GM12801 (cell line): ENCODE measurements around the gene SLC24A4.

Experiments
- CTCF ChIP-seq: IDR thresholded peaks from one replicate; pipeline ENCODE4 v1.5.1; 2011; ENCODE audit warnings: control low read depth; ENCODE audit not compliant: insufficient read length; ENCODE audit errors: extremely low read depth

SLC24A4 gene

DNA sequence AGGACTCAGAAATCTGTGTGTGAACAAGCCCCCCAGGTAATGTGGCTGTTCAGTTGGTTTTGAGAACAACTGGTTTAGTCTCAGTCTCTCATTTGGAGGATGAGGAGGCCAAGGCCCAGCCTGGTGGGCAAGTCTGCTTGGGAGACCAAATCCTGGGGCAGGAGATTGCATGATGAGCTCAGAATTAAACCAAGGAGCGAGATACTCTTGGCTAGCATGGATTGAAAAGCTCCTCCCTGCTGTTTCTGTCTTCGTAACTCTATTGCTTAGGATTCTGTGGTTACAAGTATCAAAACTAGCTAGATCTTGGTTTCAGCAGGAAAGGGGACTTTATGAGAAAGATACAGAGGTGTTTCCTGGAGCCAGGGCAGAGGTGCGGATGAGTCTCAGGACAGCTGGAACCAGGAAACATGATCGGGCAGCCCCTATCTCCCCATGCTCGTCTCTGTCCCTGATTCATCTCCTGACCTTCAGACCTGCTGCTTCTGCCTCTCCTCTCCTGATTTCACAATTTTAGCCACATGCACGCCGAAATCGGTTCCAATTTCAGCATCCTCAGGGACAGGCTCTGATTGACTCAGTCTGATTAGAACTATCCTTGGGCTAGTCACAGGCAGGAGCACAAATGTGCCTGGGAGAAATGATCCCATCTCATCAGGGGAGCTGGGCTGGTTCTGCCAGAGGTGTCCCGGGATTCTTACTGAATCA, 150.4 kb downstream of the SLC24A4 start:
- TF ChIP-seq CTCF = no peak

- no peak for TF ChIP-seq CTCF
Measured at GRCh38 chr14:92473969-92474535, 151.1 kb downstream of the SLC24A4 start.

DNA sequence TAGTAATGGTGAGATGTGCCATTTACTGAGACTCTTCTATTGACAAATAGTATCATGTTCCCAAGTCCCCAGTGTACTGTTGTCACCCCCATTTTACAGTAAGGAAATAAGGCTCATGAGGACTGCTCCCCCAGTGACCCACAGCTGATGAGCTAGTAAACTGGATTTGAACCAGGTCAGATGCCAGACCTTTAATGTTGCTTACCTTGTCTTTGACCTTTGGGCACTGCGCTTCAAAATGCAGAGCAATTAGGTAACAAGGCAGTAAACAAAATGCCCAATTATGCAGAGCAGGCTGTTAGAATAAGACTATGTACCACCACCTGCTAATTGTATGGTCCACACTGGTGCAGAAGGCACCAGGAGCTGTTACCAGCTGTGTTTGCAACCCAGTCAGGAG, 152.1 kb downstream of the SLC24A4 start:
- no peak for TF ChIP-seq CTCF

DNA sequence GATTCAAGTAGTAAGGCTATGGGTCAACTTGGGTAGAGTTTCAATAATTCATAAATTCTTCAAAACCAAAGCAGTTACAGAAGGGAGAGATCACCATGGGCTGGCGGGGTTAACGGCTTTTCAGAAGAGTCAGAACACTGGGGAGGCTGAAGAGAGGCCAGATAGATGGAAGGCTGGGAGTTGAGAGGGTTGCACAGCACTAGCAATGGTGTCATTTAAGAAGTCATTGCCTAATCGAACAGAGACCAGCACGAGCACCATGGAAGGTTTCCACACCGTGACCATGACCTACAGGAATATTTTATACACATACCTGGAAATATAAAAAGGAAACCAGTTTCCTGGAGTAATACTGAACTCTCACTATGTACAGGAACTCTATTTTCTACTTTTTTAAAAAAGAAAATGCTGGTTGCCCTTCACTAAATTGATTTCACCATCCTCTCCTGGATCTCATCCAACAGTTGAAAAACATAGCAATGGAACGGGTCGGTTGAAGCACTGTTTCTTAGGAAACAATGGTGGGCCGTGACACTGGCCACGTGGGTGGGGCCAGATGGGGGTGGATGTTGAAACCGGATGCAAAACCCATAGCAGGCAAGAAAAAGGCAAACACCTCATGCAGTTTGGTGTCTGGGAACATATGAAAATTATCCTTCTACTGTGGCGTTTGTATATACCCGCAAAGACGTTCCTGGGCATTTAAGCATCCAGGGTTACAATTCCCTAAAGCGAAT, 152.7 kb downstream of the SLC24A4 start:
- TF ChIP-seq CTCF = no peak

DNA sequence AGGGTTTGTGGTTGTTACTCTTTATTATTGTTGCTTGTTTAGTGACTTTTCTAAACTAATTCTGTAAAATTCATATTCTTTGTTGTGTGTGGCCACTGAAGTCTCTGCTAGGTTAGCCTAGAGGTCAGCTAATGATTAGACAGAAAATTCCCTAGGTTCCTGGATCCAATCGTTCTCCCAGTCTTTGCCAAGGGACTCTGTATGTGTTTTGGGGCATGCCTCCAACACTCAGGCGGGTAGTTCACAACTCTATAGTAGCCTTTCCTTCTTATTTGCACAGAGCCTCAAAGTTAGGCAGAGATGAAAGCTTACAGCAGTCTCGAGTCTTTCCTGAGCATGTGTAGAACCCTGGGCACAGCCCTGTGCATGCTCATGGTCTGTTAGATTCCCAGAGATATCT, 157.9 kb downstream of the SLC24A4 start:
- no peak for TF ChIP-seq CTCF

DNA sequence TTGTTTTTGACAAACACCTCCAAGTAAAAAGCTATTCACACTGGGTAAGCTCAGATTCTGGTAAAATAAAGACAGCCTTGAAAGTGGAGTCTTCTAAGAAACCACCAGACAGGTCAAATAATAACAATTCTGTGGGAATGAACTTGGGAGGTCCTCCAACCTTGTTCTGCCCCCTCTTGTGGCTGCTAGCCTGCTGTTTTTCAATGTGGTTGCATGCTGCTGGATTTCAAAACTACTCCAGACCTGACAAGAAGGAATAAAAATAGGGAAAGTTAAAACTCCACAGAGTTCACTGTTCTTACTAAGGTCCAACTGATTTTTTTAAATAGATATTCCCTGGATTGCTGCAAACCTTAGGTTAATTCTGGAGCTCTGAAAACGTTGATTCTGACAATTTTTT, 158.4 kb downstream of the SLC24A4 start:
- TF ChIP-seq CTCF = no peak

GRCh38 chr14:92481811-92482555, 159.0 kb downstream of the SLC24A4 start:
- no peak for TF ChIP-seq CTCF
